Activated naive CD8-positive, alpha-beta T cell treated with anti-CD3 and anti-CD28 coated beads, Interleukin-2, amount 50 U/mL, for 24 hours (primary cell): ENCODE results near the gene TMEM213.

Experiments used
- ATAC-seq: fragments of 150-1000 bp; cut with Tn5 transposase; one replicate; pipeline ENCODE4 v1.10.0; 2021
- DNase-seq: peaks from one replicate; pipeline ENCODE4 v3.0.0; 2021
- H3K27ac Mint-ChIP-seq: one replicate; pipeline ENCODE4 v1.8.0; 2021; ENCODE audit warnings: mild to moderate bottlenecking, mixed read lengths
- H3K27me3 Mint-ChIP-seq: one replicate; pipeline ENCODE4 v1.8.0; 2021; ENCODE audit warnings: mixed read lengths
- H3K36me3 Mint-ChIP-seq: one replicate; pipeline ENCODE4 v1.8.0; 2021; ENCODE audit warnings: low read depth, mixed read lengths
- H3K4me1 Mint-ChIP-seq: one replicate; pipeline ENCODE4 v1.8.0; 2021; ENCODE audit warnings: mixed read lengths
- H3K4me3 Mint-ChIP-seq: one replicate; pipeline ENCODE4 v1.8.0; 2021; ENCODE audit warnings: mild to moderate bottlenecking, moderate library complexity, mixed read lengths
- H3K9me3 Mint-ChIP-seq: one replicate; pipeline ENCODE4 v1.8.0; 2021; ENCODE audit warnings: mixed read lengths

The TMEM213 gene

DNA sequence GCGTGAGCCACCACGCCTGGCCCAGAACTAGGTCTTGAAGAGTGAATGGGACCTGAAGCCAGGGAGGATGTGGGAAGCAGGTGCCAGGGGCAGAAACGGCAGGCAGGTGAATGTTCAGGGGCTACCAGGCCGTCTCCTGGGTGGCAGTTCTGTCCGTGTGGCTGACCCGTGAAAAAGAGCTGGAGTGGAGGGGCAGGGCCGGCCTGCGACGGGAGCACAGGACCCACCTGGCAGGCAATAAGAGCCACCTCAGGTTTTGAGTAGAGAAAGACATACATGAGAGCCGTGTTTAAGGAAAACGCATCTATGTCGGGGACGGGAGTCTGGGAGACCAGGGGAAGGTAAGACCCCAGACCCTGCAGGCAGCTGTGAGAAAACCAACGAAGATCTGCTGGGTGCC lies 70.9 kb downstream of the TMEM213 start:
- Mint-ChIP-seq H3K9me3 (no peaks in the 10 kb centered on the region), H3K4me3 (no peak overlapping the region), H3K27ac (no peak overlapping the region), H3K4me1 (peaks cover 9% of the 10 kb centered on the region), H3K36me3 (no peaks in the 10 kb centered on the region), H3K27me3 (no peaks in the 10 kb centered on the region)
- ATAC-seq (no peak), DNase-seq (no peak)

DNA sequence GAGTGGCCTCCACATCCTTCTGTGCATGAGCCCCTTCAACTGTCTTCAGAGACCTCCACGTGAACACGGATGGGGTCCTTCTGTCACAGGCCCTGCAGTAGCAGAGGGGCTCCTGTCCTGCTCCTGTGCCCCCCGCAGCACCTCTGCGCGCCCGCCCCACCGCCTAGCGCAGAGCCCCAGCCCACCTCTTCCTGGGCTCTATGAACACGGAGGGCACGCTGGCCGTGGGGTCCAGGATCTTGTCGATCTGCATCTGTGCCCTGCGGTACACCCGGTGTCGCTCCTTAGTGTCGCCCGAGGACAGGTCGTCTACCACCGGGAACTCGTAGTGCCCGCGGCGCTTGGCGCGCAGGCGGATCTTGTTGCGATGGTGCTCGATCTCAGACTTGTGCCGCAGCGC lies 71.6 kb downstream of the TMEM213 start:
- no peak for DNase-seq
- H3K27me3 Mint-ChIP-seq, result no peaks in the 10 kb centered on the region
- no peak overlapping the region for H3K4me3 Mint-ChIP-seq
- peaks cover 9% of the 10 kb centered on the region for H3K4me1 Mint-ChIP-seq
- H3K27ac Mint-ChIP-seq, result no peak overlapping the region
- H3K9me3 Mint-ChIP-seq, result no peaks in the 10 kb centered on the region
- no peak for ATAC-seq
- no peaks in the 10 kb centered on the region for H3K36me3 Mint-ChIP-seq

DNA sequence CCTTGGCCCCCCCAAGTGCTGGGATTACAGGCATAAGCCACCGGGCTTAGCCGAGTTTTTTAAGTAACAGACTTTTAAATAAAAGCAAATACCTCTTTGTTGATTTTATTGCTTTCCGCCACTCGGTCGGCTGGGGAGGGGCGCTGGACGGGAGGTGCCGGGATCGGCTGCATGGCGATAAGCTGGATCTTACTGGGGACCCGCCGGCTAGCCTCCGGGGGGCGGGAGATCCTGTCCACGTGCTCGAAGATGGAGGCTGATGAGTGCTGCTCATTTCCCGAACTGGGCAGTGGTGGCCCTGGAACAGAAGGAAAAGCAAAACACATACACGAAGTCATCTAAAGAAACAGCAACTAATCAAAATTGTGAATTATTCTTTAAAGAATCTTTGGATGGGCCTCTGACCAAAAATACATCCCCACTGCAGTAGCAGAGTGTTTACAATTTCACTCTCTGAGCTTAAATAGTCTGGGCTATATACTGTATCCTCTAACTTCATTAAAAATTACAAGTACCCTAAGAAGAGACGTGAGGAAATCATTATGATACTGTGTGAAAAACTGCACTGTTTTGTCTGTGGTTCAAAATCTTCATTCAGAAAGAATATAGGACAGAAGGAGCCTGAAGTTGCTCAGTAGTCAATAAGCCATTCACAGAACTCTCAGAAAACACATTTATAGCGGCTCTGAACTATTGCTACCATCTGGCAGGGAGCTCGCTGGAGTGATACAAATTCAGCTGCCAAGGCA lies 73.4 kb downstream of the TMEM213 start:
- H3K4me1 Mint-ChIP-seq, result peaks cover 14% of the 10 kb centered on the region
- H3K27ac Mint-ChIP-seq, result no peak overlapping the region
- H3K36me3 Mint-ChIP-seq, result no peaks in the 10 kb centered on the region

DNA sequence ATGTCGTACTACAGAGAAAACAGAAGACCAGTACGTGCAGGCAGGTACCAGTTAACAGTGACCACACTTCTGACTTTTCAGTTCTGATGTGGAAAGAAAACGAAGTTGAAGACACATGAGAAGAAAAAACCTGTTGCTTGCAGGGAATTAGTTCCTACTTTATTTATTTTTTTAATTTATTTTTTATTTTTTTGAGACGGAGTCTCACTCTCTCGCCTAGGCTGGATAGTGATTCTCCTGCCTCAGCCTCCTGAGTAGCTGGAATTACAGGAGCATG lies 74.0 kb downstream of the TMEM213 start:
- H3K27me3 Mint-ChIP-seq, result no peaks in the 10 kb centered on the region
- H3K9me3 Mint-ChIP-seq, result no peaks in the 10 kb centered on the region
- ATAC-seq (no peak), DNase-seq (no peak)
- H3K4me3 Mint-ChIP-seq, result no peak overlapping the region
- H3K27ac Mint-ChIP-seq, result no peak overlapping the region
- peaks cover 19% of the 10 kb centered on the region for H3K4me1 Mint-ChIP-seq
- H3K36me3 Mint-ChIP-seq, result no peaks in the 10 kb centered on the region

More for the DNA sequence above, 73.4 kb downstream of the TMEM213 start:
- no peak for DNase-seq
- Mint-ChIP-seq H3K9me3 (no peaks in the 10 kb centered on the region), H3K27me3 (no peaks in the 10 kb centered on the region), H3K4me3 (no peak overlapping the region)
- no peak for ATAC-seq

DNA sequence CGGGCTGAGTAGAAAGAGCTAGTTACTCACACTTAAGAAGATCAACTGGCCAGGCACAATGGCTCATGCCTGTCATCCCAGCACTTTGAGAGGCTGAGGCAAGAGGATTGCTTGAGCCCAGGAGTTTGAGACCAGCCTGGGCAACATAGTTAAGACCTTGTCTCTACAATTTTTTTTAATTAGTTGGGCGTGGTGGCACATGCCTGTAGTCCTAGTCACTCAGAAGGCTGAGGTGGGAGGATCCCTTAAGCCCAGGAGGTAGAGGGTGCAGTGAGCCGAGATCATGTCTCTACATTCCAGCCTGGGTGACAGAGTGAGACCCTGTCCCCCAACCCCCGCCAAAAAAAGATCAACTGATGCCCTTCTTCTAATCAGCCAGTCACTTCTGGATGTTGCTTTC lies 74.8 kb downstream of the TMEM213 start:
- DNase-seq (no peak), ATAC-seq (no peak)
- no peak overlapping the region for H3K27ac Mint-ChIP-seq
- H3K9me3 Mint-ChIP-seq, result no peaks in the 10 kb centered on the region
- H3K4me3 Mint-ChIP-seq, result no peak overlapping the region
- H3K36me3 Mint-ChIP-seq, result no peaks in the 10 kb centered on the region
- peaks cover 19% of the 10 kb centered on the region for H3K4me1 Mint-ChIP-seq
- H3K27me3 Mint-ChIP-seq, result no peaks in the 10 kb centered on the region

DNA sequence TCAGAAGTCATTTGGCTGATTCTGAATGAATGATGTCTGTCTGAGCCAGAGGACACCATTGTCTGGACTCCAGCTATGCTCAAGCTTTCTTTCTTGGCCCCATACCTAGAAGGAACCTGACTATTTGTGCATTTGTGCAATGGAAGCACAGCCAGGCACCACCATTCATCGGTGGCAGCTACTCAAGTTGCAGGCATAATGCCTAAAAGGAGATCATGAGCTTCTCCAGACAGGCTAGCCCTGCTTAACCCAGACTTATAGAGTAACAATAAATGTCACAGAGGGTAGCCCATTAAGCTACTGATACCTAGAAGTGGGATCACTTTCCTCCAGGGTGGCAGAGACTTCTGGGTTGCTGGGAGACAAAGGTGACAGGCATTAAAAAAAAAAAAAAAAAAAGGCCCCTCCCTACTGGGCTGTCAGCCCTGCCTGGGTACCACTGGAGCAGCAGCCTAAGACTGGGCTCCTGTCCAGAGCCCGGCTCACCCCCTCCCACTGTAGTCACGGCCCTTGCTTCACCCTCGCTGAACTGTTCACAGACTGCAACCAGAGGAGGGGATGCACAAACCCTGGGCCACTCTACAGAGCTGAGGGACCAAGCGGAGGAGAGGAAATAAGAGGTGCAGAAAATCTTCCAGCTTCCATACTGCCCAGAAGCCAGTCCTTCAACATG lies 75.6 kb downstream of the TMEM213 start:
- H3K9me3 Mint-ChIP-seq, result no peaks in the 10 kb centered on the region
- DNase-seq (no peak), ATAC-seq (no peak)
- no peaks in the 10 kb centered on the region for H3K36me3 Mint-ChIP-seq
- H3K4me1 Mint-ChIP-seq, result peaks cover 19% of the 10 kb centered on the region
- no peak overlapping the region for H3K27ac Mint-ChIP-seq
- H3K4me3 Mint-ChIP-seq, result no peak overlapping the region
- no peaks in the 10 kb centered on the region for H3K27me3 Mint-ChIP-seq

DNA sequence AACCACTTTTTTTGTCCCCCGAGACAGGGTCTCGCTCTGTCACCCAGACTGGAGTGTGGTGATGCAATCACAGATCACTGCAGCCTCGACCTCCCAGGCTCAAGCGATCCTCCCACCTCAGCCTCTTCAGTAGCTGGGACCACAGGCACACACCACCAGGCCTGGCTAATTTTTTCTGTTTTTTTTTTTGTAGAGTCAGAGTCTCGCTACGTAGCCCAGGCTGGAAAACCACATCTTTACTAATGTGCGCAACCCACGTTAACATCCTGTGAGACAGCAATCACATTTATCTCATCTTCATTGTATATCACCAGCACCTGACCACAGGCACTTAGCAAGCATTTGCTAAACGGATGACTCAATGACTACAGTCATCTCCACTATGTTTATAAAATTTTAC lies 78.0 kb downstream of the TMEM213 start:
- DNase-seq (peak; percentile 48), ATAC-seq (peak; percentile 98)
- Mint-ChIP-seq H3K9me3 (no peaks in the 10 kb centered on the region), H3K4me3 (peak overlapping the region; percentile 20), H3K27ac (peak overlapping the region; percentile 57), H3K27me3 (no peaks in the 10 kb centered on the region), H3K4me1 (peaks cover 19% of the 10 kb centered on the region), H3K36me3 (no peaks in the 10 kb centered on the region)

DNA sequence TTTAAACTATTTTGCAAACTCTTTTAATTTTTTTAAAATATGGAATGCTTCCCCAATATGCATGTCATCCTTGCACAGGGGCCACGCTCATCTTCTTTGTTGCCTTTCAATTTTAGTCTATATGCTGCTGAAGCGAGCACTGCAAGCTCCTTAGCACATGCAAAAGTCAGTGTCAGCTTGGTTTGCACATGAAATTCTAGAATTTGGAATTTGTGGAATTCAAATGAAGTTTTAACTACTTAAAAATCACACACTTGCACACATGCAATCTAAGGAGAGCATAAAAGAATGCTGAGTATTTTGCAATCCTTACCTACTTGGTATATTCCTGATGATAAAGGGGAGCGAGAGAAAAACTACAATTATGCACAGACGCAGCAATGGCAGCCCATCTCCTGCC lies 78.5 kb downstream of the TMEM213 start:
- DNase-seq (no peak), ATAC-seq (no peak)

DNA sequence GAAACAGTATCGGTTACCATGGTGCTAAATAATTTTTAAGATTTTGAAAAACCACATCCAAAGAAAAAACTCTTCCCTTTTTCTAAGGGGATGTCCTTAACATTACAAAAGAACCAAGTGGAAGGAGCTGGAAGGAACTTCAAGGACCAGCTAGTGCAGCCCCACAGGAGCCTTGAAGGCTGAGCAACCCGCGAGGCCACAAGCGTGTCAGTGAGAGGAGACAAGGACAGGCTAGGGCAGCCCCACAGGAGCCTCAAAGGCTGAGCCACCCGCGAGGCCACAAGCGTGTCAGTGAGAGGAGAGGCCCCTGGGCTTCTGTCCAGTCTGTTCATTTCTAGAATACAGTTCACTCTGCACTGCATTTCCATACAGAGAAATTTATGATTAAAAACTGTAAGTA lies 80.3 kb downstream of the TMEM213 start:
- no peaks in the 10 kb centered on the region for H3K27me3 Mint-ChIP-seq
- H3K9me3 Mint-ChIP-seq, result no peaks in the 10 kb centered on the region
- H3K4me1 Mint-ChIP-seq, result peaks cover 33% of the 10 kb centered on the region
- no peak overlapping the region for H3K4me3 Mint-ChIP-seq
- no peak for DNase-seq
- no peak for ATAC-seq
- no peaks in the 10 kb centered on the region for H3K36me3 Mint-ChIP-seq
- H3K27ac Mint-ChIP-seq, result no peak overlapping the region

More for the DNA sequence above, 78.5 kb downstream of the TMEM213 start:
- Mint-ChIP-seq H3K4me1 (peaks cover 20% of the 10 kb centered on the region), H3K36me3 (no peaks in the 10 kb centered on the region), H3K27ac (peak overlapping the region; percentile 57), H3K27me3 (no peaks in the 10 kb centered on the region), H3K4me3 (no peak overlapping the region), H3K9me3 (no peaks in the 10 kb centered on the region)

DNA sequence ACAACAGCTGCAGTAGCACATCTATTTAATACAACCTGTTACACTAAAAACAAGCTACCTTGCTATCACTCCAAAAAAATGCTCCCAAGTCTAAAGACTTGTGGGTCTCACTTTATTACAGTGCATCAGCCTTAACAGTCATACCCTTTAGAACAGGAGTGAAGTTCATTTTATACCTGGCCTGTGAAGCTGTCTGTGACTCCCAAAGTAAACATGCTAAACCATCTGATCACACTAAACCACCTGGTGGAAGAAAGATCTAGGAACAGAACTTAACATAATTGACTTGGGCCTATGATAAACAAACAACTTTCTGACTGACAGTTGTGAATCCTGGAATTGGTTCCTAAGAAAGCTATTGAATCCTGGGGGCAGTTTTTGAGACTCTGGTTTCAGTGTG lies 81.1 kb downstream of the TMEM213 start:
- Mint-ChIP-seq H3K27me3 (no peaks in the 10 kb centered on the region), H3K27ac (no peak overlapping the region), H3K4me3 (no peak overlapping the region)

DNA sequence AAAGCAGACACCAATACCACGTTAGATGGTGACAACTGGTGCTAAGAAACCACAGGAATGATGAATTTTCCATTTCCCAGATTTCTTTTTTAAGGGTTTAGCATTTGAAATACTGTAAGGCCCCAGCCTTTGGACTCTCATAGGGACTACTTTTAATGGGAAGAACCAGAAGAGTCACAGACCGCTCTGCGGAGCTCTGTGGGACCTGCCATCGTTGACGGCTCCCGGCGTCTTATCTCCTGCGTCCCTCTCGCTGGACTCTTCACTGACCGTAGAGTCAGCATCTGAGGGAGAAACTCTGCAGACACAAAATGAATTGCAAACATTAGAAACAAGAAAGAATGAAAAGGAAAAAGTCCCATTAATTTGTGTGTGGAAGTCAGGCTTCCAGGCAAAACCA lies 81.6 kb downstream of the TMEM213 start:
- DNase-seq, result no peak
- Mint-ChIP-seq H3K4me3 (no peak overlapping the region), H3K4me1 (peaks cover 33% of the 10 kb centered on the region), H3K27ac (no peak overlapping the region), H3K36me3 (no peaks in the 10 kb centered on the region), H3K9me3 (no peaks in the 10 kb centered on the region), H3K27me3 (no peaks in the 10 kb centered on the region)
- ATAC-seq, result no peak

More for the DNA sequence above, 81.1 kb downstream of the TMEM213 start:
- ATAC-seq (no peak), DNase-seq (no peak)
- Mint-ChIP-seq H3K36me3 (no peaks in the 10 kb centered on the region), H3K4me1 (peaks cover 33% of the 10 kb centered on the region), H3K9me3 (no peaks in the 10 kb centered on the region)

DNA sequence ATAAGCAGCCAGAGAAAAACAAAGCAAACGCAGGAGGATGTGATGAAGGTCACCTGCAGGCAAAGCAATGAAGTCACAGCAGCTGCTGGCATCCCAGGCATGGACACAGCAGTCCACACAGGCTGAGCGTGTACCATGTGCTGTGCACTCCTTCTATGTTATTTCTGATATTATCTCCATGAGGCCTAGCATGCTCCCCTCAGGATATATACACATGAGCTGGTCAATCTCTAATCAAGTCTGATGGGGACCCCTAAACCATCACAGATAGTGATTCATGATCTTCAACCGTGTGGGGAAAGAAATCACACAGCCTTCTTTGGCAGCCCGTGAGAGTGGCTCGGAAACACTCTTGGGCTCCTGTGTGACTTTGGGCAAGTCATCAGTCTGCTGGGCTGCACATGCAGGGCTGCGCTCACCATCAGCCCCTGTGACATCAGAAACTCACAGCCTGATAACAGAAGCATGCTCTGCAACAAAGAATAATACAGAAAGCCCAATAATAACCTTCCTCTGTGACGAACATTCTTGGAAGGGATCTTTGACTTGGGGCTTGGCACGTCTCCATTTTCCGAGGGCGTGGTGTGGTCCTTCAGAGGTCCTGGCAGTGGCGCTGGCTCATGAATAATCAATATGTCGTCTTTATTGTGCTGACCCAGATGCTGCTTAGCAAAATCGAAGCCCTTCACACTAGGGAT lies 83.2 kb downstream of the TMEM213 start:
- Mint-ChIP-seq H3K36me3 (no peaks in the 10 kb centered on the region), H3K27ac (no peak overlapping the region), H3K4me1 (peaks cover 21% of the 10 kb centered on the region), H3K27me3 (no peaks in the 10 kb centered on the region), H3K9me3 (no peaks in the 10 kb centered on the region), H3K4me3 (no peak overlapping the region)
- no peak for ATAC-seq
- no peak for DNase-seq

DNA sequence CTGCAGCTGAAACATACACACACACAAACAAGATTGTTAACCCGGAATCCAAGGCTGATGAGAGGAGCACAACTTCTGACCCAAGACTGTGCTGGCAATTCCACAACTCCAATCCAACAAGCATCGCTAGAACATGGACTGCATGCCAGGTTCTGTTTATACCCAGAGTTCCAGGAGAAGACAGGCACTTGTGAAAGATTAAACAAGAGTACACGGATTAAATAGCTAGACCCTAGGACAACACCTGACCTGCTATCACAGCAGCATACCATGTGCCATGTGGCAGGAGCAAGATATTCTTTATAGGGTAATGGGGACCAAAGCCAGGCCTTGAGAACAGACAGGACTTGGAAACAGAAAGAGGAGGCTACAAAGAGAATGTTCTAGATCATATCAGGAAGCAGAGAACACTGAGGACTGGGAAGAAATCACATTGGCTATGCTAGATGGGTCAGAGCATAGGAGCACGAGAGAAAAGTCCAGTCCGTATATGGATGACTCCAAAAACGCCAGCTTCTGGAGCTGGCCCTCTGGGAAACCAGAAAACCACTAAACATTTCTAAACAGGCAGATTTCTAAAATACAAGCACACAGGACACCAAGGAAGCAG lies 83.9 kb downstream of the TMEM213 start:
- Mint-ChIP-seq H3K27ac (peak overlapping the region; percentile 50), H3K27me3 (no peaks in the 10 kb centered on the region), H3K4me3 (no peak overlapping the region), H3K4me1 (peaks cover 19% of the 10 kb centered on the region), H3K9me3 (no peaks in the 10 kb centered on the region), H3K36me3 (no peaks in the 10 kb centered on the region)
- DNase-seq (no peak), ATAC-seq (no peak)

DNA sequence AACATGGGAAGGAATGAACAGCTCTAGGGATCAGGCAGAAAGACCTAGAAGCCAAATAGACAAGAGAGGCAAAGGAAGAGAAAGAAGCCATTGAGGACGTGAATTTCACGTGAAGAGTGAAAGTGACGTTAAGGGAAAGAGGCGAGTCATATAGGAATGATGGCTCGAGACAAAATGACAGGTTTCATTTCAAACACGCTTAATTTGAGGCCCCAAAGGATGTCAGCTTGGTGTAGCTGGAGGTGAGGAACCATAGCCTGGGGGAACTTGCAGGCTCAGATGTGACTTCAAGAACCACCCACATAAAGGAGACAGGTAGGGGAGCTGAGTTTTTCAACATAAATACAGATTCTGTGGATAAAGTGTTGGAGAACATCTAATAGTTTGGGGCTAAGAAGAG lies 84.5 kb downstream of the TMEM213 start:
- Mint-ChIP-seq H3K27ac (peak overlapping the region; percentile 50), H3K9me3 (no peaks in the 10 kb centered on the region), H3K27me3 (no peaks in the 10 kb centered on the region), H3K4me1 (peaks cover 18% of the 10 kb centered on the region), H3K36me3 (no peaks in the 10 kb centered on the region), H3K4me3 (no peak overlapping the region)
- no peak for DNase-seq
- peak; percentile 48 for ATAC-seq
